GM19239 (cell line): ENCODE measurements around the gene PIK3IP1.

Experiments used
- DNase-seq: peaks from one replicate; pipeline ENCODE4 v3.0.0; 2011; ENCODE audit warnings: low spot score; ENCODE audit not compliant: insufficient read length
- FAIRE-seq: peaks from 2 replicates; lab custom pipeline; 2011; peaks lifted over from hg19 to GRCh38; lab: Jason Lieb, UNC

The PIK3IP1 gene

DNA sequence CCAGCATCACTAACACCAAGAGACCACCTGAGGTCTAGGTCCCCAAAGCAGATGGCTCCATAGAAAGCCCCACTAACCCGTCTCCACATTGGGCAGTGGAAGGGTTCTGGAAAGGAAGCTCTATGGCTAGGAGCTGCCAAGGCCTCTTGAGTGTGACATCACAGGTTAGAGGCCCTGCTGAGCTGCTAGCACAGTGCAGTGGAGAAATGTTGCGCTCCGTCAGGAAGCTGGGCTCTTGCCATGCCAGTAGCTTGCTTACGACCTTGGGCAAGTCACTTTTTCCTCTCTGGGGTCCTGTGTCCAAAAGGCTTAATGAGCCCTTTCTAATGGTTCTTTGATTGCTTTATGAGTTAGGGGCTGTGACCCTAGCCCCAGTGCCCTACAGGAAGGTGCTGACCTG, 10.6 kb downstream of the PIK3IP1 start:
- FAIRE-seq (no peak), DNase-seq (no peak)

DNA sequence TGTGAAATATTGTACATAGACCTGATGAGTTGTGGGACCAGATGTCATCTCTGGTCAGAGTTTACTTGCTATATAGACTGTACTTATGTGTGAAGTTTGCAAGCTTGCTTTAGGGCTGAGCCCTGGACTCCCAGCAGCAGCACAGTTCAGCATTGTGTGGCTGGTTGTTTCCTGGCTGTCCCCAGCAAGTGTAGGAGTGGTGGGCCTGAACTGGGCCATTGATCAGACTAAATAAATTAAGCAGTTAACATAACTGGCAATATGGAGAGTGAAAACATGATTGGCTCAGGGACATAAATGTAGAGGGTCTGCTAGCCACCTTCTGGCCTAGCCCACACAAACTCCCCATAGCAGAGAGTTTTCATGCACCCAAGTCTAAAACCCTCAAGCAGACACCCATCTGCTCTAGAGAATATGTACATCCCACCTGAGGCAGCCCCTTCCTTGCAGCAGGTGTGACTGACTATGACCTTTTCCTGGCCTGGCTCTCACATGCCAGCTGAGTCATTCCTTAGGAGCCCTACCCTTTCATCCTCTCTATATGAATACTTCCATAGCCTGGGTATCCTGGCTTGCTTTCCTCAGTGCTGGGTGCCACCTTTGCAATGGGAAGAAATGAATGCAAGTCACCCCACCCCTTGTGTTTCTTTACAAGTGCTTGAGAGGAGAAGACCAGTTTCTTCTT, 12.3 kb downstream of the PIK3IP1 start:
- no peak for FAIRE-seq
- no peak for DNase-seq

DNA sequence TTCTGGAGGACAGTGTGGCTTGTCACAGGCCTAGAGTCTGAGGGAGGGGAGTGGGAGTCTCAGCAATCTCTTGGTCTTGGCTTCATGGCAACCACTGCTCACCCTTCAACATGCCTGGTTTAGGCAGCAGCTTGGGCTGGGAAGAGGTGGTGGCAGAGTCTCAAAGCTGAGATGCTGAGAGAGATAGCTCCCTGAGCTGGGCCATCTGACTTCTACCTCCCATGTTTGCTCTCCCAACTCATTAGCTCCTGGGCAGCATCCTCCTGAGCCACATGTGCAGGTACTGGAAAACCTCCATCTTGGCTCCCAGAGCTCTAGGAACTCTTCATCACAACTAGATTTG, 13.0 kb downstream of the PIK3IP1 start:
- FAIRE-seq, result no peak

DNA sequence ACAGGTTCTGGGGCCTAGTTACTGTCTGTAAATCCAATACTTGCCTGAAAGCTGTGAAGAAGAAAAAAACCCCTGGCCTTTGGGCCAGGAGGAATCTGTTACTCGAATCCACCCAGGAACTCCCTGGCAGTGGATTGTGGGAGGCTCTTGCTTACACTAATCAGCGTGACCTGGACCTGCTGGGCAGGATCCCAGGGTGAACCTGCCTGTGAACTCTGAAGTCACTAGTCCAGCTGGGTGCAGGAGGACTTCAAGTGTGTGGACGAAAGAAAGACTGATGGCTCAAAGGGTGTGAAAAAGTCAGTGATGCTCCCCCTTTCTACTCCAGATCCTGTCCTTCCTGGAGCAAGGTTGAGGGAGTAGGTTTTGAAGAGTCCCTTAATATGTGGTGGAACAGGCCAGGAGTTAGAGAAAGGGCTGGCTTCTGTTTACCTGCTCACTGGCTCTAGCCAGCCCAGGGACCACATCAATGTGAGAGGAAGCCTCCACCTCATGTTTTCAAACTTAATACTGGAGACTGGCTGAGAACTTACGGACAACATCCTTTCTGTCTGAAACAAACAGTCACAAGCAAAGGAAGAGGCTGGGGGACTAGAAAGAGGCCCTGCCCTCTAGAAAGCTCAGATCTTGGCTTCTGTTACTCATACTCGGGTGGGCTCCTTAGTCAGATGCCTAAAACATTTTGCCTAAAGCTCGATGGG, 13.5 kb downstream of the PIK3IP1 start:
- FAIRE-seq, result no peak
- no peak for DNase-seq

More for the DNA sequence above, 13.0 kb downstream of the PIK3IP1 start:
- no peak for DNase-seq

DNA sequence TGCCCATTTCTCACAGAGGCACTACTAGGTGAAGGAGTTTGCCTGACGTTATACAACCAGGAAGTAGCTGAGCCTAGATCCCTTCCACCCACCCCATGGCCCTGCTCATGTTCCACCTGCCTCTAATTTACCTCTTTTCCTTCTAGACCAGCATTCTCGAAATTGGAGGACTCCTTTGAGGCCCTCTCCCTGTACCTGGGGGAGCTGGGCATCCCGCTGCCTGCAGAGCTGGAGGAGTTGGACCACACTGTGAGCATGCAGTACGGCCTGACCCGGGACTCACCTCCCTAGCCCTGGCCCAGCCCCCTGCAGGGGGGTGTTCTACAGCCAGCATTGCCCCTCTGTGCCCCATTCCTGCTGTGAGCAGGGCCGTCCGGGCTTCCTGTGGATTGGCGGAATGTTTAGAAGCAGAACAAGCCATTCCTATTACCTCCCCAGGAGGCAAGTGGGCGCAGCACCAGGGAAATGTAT, 14.1 kb downstream of the PIK3IP1 start:
- FAIRE-seq (no peak), DNase-seq (no peak)

DNA sequence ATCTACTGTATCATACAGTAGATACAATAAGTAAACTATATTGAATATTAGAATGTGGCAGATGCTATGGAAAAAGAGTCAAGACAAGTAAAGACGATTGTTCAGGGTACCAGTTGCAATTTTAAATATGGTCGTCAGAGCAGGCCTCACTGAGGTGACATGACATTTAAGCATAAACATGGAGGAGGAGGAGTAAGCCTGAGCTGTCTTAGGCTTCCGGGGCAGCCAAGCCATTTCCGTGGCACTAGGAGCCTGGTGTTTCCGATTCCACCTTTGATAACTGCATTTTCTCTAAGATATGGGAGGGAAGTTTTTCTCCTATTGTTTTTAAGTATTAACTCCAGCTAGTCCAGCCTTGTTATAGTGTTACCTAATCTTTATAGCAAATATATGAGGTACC, 14.5 kb downstream of the PIK3IP1 start:
- DNase-seq (no peak), FAIRE-seq (no peak)

DNA sequence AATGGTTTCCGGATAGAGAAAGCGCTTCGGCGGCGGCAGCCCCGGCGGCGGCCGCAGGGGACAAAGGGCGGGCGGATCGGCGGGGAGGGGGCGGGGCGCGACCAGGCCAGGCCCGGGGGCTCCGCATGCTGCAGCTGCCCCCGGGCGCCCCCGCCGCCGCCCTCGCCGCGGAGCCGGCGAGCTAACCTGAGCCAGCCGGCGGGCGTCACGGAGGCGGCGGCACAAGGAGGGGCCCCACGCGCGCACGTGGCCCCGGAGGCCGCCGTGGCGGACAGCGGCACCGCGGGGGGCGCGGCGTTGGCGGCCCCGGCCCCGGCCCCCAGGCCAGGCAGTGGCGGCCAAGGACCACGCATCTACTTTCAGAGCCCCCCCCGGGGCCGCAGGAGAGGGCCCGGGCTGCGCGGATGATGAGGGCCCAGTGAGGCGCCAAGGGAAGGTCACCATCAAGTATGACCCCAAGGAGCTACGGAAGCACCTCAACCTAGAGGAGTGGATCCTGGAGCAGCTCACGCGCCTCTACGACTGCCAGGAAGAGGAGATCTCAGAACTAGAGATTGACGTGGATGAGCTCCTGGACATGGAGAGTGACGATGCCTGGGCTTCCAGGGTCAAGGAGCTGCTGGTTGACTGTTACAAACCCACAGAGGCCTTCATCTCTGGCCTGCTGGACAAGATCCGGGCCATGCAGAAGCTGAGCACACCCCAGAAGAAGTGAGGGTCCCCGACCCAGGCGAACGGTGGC, 15.7 kb downstream of the PIK3IP1 start:
- FAIRE-seq, result no peak
- DNase-seq, result no peak

DNA sequence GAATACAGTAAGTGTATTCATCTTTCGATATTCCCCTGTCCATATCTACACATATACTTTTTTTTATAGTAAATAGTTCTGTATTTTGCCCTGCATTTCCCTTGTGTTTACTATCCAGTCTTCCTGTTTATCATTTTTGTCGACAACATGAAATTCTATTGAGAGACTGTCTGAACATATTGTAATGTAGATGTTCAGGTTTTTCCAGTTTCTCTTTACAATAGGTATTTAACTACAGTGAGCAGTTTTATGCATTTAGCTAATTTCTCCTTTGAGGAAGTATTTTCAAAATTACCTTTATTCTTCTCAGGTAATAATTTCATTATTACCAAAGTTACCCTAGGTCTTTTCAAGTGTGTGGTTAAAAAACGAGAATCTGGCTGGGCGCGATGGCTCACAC, 16.7 kb downstream of the PIK3IP1 start:
- DNase-seq (no peak), FAIRE-seq (no peak)

DNA sequence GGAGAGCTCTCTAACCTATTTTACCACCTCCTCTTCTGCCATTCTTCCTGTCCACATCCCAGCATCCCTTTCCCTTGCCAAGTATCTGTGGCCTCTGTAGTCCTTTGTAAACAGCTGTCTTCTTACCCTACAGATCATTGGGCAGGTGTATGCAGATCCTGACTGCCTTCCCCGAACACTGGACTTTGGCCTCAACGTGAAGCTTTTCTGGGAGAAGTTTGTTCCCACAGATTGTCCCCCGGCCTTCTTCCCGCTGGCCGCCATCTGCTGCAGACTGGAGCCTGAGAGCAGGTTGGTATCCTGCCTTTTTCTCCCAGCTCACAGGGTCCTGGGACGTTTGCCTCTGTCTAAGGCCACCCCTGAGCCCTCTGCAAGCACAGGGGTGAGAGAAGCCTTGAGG, 17.3 kb downstream of the PIK3IP1 start:
- FAIRE-seq (no peak), DNase-seq (no peak)

DNA sequence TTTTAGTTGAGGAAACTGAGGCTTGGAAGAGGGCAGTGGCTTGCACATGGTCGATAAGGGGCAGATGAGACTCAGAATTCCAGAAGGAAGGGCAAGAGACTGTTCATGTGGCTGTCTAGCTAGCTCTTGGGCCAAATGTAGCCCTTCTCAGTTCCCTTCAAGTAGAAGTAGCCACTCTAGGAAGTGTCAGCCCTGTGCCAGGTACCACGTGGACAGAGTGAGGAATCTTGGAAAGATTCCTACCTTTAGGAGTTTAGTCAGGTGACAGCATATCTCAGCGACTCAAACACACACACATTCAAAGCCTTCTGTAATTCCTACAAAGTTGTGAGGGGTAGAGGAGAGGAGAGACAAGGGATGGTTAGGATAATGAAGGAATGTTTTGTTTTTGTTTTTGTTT, 18.3 kb downstream of the PIK3IP1 start:
- FAIRE-seq (no peak), DNase-seq (no peak)

DNA sequence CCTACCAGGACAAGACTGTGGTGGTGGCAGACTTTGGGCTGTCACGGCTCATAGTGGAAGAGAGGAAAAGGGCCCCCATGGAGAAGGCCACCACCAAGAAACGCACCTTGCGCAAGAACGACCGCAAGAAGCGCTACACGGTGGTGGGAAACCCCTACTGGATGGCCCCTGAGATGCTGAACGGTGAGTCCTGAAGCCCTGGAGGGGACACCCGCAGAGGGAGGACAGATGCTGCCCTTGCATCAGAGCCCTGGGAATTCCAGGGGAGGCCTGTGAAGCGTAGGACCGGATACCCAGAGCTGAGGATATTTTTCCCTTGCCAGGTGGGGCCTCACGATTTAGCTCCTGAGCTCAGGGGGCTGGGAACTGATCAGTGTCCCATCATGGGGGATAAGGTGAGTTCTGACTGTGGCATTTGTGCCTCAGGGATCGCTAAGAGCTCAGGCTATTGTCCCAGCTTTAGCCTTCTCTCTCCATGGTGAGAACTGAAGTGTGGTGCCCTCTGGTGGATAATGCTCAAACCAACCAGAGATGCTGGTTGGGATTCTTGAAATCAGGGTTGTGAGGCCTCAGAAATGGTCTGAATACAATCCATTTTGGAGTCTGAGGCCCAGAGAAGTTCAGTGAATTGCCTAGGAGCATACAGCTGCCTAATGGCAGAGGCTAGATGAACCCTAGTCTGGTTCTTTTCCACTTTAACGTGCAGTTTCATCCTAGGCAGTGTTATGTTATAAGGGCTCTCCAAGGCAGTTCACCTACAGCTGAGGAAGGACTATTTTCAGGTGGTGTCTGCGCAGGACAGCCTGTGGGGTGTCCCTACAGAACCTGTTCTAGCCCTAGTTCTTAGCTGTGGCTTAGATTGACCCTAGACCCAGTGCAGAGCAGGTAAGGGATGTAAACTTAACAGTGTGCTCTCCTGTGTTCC, 19.5 kb downstream of the PIK3IP1 start:
- DNase-seq (peak; percentile 60), FAIRE-seq (peak; percentile 89)

DNA sequence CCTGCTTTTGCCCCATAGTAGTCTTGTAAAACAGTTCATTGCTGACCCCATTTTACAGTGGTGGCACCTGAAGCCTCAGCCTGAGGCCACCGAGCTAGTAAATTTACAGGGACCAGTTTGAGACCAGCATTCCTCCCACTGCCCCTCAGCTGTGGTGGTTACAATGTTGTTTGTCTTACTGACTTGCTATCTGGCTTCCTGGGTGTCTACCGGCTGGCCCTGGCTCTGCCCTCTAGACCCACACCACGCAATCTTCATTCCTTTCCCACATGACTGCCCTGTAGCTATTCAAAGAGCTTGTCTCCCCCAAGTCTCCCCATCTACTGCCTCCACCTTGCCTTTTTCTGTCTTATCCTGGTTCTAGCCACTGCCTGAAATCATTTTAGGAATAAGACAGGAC, 20.8 kb downstream of the PIK3IP1 start:
- FAIRE-seq (no peak), DNase-seq (no peak)

DNA sequence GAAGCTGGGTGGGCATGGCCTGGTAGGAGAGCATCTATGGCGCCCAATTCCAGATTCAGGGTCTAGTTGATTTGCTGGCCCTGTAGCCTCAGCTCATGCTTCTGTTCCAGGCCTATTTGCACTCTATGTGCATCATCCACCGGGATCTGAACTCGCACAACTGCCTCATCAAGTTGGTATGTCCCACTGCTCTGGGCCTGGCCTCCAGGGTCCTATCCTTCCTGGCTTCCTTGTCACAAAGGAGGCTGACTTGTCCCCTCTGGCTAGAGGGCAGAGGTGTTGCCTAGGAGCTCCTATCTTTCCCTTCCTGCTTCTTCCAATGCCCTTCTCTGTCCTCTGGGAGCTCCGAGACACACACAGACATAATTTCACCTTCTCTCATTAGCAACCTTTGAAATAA, 21.3 kb downstream of the PIK3IP1 start:
- DNase-seq (no peak), FAIRE-seq (no peak)

DNA sequence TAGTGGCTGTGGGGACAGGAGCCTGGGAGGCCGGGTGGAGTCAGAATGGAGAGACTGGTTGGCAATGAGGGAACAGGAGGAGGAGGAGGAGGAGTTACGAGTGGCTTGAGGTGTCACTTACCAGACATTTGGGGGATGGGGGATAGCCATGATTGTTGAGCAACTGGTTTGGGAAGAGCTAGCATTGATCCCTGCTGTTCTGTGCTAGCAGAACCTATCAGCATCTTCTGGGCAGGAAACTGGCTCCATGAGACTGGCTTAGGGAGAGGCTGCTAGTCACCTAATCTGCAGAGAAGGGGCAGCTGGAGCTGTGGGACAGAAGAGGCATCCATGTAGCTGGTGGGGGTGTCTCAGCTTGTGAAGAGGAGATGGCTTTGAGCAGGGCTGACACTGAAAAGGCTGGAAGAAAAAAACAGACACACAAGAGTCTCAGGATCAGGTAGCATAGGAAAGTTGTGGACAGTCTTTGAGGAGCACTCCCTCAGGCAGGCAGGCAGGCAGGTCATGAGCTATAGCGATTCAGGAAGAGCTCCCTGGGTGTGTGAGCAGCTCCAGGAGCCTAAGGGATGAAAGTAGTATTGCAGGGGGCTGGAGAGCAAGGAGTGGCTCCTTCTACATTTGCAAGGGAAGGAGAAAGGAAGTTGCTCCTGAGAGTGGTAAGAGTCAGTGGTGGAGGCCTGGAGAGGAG, 22.3 kb downstream of the PIK3IP1 start:
- DNase-seq, result no peak
- no peak for FAIRE-seq

DNA sequence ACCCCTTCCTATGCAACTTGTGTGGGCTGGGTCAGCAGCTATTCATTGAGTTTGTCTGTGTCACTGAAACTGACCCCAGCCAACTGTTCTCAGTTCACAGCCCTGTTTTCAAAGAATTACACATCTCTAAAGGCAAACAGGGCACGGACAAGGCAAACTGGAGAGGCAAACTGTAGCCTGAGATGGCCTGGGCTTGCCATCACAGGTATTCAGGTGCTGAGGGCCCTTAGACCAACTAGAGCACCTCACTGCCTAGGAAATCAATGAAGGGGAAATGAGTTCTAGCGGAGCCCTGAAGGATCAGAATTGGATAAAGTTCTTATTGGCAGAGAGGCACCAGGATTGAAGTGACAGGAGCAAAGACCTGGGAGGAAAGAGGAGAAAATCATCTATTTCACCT, 24.0 kb downstream of the PIK3IP1 start:
- DNase-seq, result no peak
- FAIRE-seq, result no peak

DNA sequence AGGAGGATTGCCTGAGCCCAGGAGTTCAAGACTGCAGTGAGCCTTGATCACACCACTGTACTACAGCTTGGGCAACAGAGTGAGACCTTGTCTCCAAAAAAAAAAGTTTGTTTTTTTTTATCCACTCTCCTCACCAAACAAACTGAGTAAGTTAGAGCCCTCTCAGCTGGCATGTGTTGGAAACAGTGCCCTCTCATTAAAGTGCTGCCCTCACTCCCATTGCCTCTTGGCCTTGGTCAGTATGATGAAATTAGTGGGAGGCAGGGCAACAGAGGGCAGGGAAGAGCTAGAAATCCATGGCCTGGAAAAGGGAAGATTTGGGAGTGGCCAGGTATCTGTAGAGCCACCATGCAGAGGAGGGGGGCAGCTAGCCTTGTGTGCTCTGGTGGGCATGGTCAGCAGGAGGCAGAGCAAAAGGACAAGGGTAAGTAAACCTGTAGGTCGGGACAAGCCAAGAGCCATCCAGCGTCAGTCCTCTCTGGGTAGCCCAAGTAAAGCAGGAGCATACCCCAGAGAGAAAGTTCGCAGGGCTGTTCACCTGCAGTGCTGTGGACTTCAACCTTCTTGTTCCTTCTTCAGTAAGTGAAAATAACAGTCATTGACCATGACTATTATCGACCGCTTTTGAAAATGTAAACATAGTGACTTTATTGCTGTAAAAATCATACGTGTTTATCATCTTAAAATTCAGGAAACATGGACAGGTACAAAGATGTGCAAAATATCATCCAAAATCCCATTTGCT, 28.2 kb downstream of the PIK3IP1 start:
- FAIRE-seq, result no peak
- DNase-seq, result no peak

DNA sequence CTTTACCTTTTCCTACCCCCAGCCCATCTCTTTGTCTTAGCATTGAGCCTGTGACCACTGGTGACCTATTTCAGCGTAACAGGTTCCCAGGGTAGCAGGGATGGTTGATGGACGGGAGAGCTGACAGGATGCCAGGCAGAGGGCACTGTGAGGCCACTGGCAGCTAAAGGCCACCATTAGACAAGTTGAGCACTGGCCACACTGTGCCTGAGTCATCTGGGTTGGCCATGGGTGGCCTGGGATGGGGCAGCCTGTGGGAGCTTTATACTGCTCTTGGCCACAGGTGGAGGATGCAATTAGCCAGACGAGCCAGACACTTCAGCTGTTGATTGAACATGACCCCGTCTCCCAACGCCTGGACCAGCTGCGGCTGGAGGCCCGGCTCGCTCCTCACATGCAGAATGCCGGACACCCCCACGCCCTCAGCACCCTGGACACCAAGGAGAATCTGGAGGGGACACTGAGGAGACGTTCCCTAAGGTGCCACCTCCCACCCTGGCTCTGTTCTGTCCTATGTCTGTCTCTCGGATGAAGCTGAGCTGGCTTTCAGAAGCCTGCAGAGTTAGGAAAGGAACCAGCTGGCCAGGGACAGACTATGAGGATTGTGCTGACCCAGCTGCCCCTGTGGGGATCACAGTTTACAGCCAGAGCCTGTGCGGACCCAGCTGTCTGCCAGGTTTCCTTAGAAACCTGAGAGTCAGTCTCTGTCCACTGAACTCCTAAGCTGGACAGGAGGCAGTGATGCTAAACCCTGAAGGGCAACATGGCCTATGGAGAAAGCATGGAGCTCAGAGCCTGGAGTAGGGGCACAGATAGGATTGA, 29.8 kb downstream of the PIK3IP1 start:
- DNase-seq (no peak), FAIRE-seq (no peak)

DNA sequence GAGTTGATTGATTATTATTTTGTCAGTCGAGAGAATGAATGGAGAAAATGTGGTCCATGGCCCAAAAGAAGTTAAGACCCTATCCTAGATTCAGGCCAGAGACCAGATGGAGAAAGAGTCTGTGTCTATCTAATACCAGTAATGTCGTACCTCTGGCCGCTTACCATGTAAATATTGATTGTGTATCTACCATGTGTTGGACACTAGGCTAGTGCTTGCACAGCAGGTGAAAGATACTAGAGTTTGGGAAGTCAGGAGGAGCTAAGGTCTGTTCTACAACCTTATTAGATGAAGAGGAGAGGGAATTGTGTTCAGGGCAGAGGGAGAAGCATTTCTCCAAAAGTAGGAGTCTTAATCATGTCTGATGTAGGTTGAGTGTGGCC, 31.8 kb downstream of the PIK3IP1 start:
- FAIRE-seq (no peak), DNase-seq (no peak)
